GM18505 (cell line): ENCODE data around the gene CP.
A peak's percentile ranks its signal among the peaks of the same experiment; 100 is the strongest.
"Not testable (repeated sequence)": the region's sequence is repeated elsewhere in the genome, so short reads cannot be mapped to it uniquely, and the experiment has no call there.

Experiments
- ATAC-seq: cut with Tn5 transposase; IDR thresholded peaks from one replicate; pipeline ENCODE4 v1.9.1; 2021; ENCODE audit not compliant: unreplicated experiment
- POLR2A ChIP-seq: IDR thresholded peaks from 4 replicates; pipeline ENCODE4 v1.6.1; 2011; ENCODE audit warnings: borderline replicate concordance; ENCODE audit not compliant: insufficient read depth, insufficient read length; ENCODE audit errors: extremely low read depth

The CP gene

DNA sequence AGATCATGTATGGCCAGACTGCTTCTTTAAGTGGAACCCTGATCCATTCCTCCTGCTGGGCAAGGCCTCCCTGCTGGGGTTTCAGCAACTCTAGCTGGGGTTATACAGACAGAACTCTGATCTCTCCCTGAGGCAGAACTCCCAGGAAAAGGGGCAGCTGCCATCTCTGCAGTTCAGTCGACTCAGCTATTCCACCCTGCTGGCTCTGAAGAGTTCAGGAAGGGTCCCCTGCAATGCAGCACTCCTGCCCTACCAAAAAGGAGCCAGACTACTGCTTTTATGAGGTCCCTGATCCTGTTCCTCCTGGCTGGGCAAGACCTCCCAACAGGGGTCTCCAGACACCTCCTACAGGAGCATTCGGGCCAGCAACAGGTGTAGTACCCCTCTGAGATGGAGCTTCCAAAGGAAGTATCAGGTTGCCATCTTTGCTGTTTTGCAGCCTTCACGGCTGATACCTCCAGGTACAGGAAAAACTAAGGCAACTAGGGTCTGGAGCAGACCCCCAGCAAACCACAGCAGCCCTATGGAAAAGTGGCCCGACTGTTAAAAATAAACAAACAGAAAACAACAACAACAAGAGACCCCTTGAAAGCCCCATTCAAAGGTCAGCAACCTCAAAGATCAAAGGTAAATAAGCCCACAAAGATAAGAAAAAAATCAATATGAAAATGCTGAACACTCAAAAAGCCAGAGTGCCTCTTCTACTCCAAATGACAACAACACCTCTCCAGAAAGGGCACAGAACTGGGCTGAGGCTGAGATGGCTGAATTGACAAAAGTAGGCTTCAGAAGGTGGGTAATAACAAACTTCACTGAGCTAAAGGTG is 14.2 kb upstream of the CP start:
- no peak for ATAC-seq
- TF ChIP-seq POLR2A, result no peak

DNA sequence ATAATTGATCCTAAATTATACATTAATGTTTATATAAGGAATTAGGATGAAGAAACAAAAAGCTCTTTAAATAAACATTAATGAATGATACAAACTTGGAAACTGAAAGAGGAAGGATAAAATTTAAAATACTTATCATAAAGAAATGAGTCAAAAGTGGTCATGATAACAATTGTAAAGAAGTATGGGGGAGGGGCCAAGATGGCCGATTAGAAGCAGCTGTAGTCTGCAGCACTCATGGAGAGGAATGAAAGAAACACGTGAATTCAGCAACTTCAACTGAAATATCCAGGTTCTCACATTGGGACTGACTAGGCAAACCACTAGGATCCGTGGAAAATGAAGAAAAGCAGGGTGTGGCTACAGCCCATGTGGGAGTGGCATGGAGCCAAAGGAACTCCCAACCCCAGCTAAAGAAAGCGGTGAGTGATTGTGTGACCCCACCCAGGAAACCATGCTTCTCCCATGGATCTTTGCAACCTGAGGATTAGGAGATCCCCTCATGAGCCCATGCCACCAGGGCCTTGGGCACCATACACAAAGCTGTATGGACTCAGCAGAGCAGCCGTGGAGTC is 13.1 kb upstream of the CP start:
- no peak for ATAC-seq

DNA sequence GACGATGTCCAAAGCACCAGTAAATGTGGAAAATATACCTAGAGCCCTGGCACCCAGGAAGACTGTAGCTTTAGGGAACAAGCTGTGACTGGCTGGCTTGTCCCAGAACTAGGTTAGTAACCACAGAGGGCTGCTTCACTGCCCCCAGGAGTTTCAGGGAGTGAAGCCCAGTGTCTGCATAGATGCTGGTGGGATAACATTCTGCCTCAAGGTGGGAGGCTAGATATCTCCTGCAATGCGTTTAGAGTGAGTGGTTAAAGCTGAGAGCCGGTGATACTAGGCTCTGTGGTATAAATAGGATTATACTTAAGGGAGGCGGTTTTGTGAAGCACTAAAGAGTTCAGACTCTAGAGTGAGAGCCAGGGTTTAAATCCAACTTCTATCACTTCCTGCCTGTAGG is 11.7 kb upstream of the CP start:
- ATAC-seq, result no peak
- no peak for TF ChIP-seq POLR2A

More for the DNA sequence above, 13.1 kb upstream of the CP start:
- TF ChIP-seq POLR2A, result no peak

DNA sequence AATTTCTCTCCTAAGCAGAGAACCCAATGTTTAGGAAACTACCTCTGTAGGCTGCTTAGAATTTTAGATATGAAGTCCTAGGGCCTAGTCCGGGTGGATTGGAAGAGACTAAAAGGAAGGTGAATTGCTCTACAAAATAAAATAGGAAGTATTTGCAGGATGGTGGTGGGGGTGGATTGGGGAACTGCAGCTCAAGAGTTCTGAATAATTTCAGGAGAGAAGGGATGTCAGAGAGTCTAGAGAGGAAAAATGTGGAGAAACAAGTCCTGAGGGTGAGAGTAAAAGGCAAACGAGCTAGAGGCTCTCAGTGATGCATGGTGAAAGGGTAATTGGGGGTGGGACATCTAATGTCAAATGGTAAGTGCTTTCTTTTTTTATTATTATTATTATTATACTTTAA is 10.2 kb upstream of the CP start:
- no peak for TF ChIP-seq POLR2A
- ATAC-seq, result no peak

DNA sequence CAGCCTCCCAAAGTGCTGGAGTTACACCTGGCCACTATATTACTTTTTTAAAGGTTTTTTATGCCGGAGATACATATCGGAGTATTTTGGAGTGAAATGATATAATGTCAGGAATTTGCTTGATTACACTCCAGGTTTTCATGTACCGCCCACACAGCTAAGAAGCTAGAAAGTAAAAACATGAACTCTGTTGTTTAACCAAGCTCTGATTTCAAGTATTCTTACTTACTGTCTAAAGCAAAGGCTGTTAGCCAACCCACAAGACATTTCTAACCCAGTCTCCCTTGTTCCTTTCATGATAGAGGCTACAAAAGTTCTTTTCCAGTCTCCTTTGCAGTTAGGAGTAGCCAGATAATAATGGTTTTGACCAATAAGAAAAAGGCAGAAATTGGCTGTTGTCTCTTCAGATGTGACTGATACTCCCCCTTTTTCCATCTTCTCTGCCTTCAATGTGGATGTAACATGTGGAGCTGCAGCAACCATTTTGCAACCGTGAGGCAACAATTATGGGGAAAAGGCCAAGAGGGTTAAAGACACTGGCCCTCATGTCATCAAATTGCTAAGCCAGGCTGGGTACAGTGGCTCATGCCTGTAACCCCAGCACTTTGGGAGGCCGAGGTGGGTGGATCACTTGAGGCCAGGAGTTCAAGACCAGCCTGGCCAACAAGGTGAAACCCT is 6.1 kb upstream of the CP start:
- no peak for ATAC-seq
- no peak for TF ChIP-seq POLR2A

DNA sequence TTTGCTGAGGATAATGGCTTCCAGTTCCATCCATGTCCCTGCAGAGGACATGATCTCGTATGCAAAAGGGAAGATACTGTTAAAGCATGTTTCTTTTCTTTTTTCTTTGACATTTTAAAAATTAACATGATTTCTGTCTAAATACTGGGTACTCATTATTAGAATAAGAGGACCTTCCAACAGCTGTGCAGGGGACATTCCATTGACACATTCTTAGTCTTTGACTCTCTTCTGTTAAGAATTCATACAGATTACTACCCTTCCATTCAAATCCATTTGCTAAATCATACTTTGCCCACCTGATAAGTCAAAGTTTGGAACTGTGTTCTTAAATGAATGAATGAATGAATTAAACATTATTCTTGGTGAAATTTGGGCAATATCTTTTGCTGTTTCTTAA is 5.1 kb upstream of the CP start:
- TF ChIP-seq POLR2A, result no peak
- ATAC-seq, result no peak

DNA sequence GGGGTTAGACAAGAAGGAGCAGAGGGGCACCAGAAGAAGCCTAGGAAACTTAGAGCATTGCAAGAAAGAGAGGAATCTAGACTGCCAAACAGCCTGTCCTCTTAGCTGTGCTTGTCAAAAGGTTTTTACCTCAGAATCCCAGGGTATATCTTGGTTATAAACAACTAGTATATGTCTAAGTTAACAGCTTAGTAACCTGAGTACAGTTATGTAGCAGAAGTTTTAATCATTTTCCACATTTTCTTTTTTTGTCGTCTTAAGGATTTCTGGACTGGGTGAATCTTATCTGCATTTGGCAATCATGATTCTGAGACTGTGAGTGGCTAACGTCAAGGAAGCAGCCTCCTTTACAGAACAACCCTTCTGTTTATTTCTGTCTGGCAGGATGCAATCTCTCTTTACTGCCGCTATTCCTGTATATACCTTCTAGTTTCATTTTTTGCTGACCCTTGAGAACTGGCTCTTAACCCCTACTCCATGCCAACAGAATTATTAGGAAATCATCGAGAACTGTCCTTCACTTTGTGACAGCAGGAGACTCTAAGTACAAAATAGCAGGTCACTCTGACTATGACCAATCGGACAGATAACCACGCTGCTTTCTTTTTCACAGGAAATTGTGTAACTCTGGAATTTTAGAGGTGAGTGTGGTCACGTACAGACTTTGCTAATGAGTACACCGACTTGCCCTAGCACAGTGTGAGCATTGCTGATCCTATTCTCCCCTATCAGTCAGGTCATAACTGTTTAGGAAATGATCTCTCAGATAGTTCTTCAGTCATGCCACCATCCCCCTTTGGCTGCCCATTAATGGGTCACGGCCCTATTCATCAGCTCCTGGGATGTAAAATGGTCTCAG is 3.3 kb upstream of the CP start:
- no peak for TF ChIP-seq POLR2A
- ATAC-seq, result peak; percentile 95

DNA sequence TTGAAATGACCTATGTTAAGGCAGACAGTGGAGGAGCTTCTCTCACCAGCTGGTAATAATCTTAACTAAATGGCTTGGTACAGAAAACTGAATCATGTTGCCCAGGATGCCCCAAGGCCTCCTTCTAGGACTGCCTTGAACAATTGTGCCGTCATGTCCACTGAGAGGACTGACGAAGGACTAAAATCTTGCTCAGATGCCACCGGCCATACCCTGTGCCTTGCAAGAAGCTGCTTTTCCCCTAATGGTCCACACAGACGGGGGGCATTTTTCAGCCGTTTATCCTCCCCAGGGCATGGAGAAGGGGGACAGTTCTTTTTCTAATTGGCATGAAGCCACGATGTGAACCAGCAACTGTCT is 1.8 kb upstream of the CP start:
- ATAC-seq, result no peak
- no peak for TF ChIP-seq POLR2A

DNA sequence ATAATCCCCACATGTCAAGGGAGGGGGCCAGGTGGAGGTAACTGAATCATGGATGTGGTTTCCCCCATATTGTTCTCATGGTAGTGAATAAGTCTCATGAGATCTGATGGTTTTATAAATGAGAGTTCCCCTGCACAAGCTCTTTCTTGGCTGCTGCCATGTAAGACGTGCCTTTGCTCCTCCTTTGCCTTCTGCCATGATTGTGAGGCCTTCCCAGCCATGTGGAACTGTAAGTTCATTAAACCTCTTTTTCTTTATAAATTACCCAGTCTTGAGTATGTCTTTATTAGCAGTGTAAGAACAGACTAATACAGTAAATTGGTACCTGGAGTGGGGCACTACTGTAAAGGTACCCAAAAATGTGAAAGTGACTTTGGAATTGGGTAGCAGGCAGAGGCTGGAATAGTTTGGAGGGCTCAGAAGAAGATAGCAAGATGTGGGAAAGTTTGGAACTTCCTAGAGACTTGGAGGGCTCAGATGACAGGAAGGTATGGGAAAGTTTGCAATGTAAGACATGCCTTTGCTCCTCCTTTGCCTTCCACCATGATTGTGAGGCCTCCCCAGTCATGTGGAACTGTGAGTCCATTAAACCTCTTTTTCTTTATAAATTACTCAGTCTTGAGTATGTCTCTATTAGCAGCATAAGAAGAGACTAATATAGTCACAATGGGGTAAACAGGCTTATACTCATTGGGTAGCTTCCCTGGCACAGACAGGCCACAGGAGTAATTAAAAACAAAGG is 2.1 kb downstream of the CP start:
- not testable (repeated sequence) for ATAC-seq

DNA sequence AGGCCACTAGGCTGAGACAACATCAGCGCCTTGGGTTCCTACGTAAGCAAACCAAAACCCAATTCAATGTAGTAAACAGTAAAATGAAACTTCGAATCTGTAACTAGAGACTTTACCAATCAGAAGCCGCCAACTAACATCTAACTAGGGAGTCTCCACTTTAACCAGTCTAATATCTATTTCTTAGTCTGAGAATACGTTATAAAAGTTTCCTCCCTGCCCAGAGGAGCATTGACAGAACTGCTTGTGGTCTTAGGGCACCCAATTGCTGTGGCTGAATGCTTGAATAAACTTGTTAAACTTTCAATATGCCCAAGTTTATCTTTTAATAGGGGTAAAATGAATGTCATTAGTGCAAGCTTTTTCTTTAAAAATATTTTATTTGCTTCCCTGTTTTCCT is 4.3 kb downstream of the CP start:
- no peak for TF ChIP-seq POLR2A
- ATAC-seq, result no peak

DNA sequence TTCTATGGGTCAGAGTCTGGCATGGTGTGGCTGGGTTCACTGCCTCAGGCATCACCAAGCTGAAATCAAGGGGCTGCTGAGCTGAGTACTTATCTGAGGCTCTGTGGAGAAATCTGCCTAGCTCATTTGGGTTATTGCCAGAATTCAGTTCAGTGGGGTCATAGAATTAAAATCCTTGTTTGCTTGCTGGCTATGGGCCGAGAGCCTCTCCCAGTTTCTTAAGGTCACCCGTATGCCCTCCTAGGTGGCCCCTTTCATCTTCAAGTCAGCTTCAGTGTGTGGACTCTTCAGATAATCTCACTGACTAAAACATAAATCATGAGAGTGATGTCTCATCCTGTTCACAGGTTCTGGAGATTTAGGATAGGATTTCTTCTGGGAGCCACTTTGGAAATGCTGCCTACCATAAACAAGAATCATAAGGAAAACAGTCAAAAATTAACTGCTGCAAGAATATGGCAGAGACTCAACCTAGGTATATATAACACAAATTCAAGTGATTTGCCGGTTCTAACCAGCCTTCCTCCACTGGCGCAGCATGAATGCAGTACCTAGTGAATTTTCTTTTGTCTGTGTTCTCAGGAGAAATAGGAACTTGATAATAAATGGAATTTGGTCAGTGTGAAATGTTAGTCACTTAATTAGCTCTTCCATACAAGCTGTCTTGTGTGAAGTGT is 5.3 kb downstream of the CP start:
- no peak for TF ChIP-seq POLR2A
- no peak for ATAC-seq

DNA sequence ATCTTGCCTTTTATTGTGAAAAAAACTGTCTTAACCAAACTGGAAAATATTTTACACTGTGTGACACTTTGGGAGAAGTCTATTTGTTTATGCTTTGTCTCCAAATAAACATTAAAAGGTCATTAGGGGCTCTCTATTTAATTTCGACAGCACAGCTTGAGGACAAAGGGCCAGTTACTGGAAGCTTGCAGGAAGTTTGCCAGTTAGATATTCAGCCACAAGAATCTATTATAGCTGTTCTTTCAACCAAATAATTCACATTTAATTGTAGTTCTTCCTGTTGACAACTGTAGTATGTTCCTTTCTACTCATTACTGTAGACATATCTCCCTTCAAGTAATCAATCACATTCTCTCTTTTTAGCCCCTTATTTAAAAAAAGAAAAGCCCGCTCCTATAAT is 6.1 kb downstream of the CP start:
- ATAC-seq, result no peak
- TF ChIP-seq POLR2A, result no peak
